Prostate gland (tissue), 2 donors: ENCODE data around the gene UGT1A10.

ENCODE experiments used
- CTCF ChIP-seq, 4 experiments: fragments of 200-600 bp in 2 of 4; fragments of 450-650 bp in 2 of 4; sonication (generic) in 2 of 4; IDR thresholded peaks; 1 replicate in 3 of 4; 2 replicates in 1 of 4; pipeline ENCODE4 v1.5.1; 2016 to 2019; ENCODE audit warnings: antibody characterized with exemption in 4 of 4, mild to moderate bottlenecking in 2 of 4, moderate library complexity in 2 of 4
- POLR2A ChIP-seq: fragments of 450-650 bp; IDR thresholded peaks from one replicate; pipeline ENCODE4 v1.6.1; 2016; ENCODE audit warnings: antibody characterized with exemption, mild to moderate bottlenecking
- POLR2AphosphoS5 ChIP-seq: sonication (generic); formaldehyde crosslinking; IDR thresholded peaks from one replicate; pipeline ENCODE4 v1.6.1; 2017; ENCODE audit warnings: antibody characterized with exemption

DNA sequence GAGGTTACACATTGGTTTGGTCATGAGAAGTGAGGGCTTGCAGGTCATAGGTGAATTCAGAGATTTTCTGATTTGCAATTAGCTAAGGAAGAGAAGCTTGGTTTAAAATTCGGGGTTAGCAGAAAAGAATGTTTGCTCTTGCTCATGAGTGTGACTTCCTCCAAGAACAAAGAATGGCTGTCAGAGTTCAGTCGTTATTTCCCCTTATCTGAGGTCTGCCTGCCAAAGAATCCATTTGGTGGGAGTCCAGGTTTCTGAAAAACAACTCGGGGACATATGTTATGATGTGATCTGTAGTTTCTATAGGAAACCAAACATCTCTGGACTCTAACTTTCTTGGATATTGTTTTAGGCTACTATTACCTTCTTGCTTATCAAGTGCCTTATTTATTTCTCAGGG, 53.3 kb downstream of the UGT1A10 start:
- TF ChIP-seq CTCF (IDR thresholded peaks at IDR 0.05) (no peak), POLR2AphosphoS5 (no peak), POLR2A (no peak)
